ENCODE data around the gene MPZL2. TPM values are rescaled to one million over a fixed set of nuclear protein-coding genes. Genes with fewer than 3 reads are reported as not detected.

MPZL2 gene
- polyA plus RNA-seq, 1 of the 3 experiments (the other 2 are of a cell fraction): 6.2 TPM

DNA sequence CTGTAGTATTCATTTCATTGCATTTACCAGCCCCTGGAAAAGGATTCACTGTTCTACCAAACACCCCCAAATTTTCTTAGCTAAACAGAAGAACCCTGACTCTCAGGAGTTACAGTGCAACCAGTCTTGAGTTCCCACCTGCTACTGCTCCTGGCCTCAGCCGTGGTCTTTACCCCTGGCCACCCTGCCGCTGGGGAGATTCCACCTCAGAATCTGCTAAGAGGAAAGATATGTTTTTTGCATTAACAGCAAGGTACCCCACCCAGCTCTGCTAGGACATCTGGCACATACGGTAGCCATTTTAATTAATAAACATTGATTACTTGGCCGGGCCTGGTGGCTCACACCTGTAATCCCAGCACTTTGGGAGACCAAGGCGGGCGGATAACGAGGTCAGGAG is 48.3 kb downstream of the MPZL2 start:
- no peaks in the 10 kb centered on the region for H3F3A ChIP-seq (replicated peaks; ENCODE audit: insufficient read depth)
- H3K9me3 ChIP-seq: no peaks in the 10 kb centered on the region
- WGBS (ENCODE audit: low lambda C conversion rate): 17% methylated on average over 7 of the region's 7 CpGs
- ChIA-PET CTCF (interaction anchor here (2.5 kb wide), 1 partner anchor 18 kb away, joined by 10 read pairs; no protein-coding TSS in a partner anchor), POLR2A (no interaction called here)
- peaks cover 70% of the 10 kb centered on the region for H3K27me3 ChIP-seq (ENCODE audit: insufficient read depth)
- no peaks in the 10 kb centered on the region for H4K20me1 ChIP-seq (ENCODE audit: insufficient read depth)
- H3K9ac ChIP-seq: no peak overlapping the region
- H3K36me3 ChIP-seq (replicated peaks in 1 of 2; ENCODE audit: control insufficient read depth in 1 of 2, insufficient read depth in 2 of 2, low read length in 1 of 2): no peaks in the 10 kb centered on the region
- no peak overlapping the region for H3K4me3 ChIP-seq (ENCODE audit: low read depth in 2 of 2, low read length in 1 of 2)
- no peak for TF ChIP-seq TCF12 (IDR thresholded peaks at IDR 0.05)
- no peak for TF ChIP-seq FOXJ3 (CRISPR knock-in tag; IDR thresholded peaks at IDR 0.05)
- TF ChIP-seq, protein P1, sequence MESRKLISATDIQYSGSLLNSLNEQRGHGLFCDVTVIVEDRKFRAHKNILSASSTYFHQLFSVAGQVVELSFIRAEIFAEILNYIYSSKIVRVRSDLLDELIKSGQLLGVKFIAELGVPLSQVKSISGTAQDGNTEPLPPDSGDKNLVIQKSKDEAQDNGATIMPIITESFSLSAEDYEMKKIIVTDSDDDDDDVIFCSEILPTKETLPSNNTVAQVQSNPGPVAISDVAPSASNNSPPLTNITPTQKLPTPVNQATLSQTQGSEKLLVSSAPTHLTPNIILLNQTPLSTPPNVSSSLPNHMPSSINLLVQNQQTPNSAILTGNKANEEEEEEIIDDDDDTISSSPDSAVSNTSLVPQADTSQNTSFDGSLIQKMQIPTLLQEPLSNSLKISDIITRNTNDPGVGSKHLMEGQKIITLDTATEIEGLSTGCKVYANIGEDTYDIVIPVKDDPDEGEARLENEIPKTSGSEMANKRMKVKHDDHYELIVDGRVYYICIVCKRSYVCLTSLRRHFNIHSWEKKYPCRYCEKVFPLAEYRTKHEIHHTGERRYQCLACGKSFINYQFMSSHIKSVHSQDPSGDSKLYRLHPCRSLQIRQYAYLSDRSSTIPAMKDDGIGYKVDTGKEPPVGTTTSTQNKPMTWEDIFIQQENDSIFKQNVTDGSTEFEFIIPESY (IDR thresholded peaks at IDR 0.05; ENCODE audit: borderline replicate concordance, low read depth): no peak
- TF ChIP-seq, protein P2, sequence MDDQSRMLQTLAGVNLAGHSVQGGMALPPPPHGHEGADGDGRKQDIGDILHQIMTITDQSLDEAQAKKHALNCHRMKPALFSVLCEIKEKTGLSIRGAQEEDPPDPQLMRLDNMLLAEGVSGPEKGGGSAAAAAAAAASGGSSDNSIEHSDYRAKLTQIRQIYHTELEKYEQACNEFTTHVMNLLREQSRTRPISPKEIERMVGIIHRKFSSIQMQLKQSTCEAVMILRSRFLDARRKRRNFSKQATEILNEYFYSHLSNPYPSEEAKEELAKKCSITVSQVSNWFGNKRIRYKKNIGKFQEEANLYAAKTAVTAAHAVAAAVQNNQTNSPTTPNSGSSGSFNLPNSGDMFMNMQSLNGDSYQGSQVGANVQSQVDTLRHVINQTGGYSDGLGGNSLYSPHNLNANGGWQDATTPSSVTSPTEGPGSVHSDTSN (IDR thresholded peaks at IDR 0.05): no peak
- TF ChIP-seq, protein P3, sequence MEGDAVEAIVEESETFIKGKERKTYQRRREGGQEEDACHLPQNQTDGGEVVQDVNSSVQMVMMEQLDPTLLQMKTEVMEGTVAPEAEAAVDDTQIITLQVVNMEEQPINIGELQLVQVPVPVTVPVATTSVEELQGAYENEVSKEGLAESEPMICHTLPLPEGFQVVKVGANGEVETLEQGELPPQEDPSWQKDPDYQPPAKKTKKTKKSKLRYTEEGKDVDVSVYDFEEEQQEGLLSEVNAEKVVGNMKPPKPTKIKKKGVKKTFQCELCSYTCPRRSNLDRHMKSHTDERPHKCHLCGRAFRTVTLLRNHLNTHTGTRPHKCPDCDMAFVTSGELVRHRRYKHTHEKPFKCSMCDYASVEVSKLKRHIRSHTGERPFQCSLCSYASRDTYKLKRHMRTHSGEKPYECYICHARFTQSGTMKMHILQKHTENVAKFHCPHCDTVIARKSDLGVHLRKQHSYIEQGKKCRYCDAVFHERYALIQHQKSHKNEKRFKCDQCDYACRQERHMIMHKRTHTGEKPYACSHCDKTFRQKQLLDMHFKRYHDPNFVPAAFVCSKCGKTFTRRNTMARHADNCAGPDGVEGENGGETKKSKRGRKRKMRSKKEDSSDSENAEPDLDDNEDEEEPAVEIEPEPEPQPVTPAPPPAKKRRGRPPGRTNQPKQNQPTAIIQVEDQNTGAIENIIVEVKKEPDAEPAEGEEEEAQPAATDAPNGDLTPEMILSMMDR (IDR thresholded peaks at IDR 0.05): no peak
- TF ChIP-seq SIN3A (IDR thresholded peaks at IDR 0.05; ENCODE audit: borderline replicate concordance, low read depth, low read length): no peak
- TF ChIP-seq TEAD4 (IDR thresholded peaks at IDR 0.05; ENCODE audit: borderline replicate concordance, insufficient read depth): no peak
- TF ChIP-seq EP300 (IDR thresholded peaks at IDR 0.05; ENCODE audit: borderline replicate concordance in 1 of 2, low read depth in 1 of 2, low read length in 1 of 2): no peak
- TF ChIP-seq RAD21 (IDR thresholded peaks at IDR 0.05; ENCODE audit: low read length): no peak
- no peak overlapping the region for H3K4me2 ChIP-seq
- H2AFZ ChIP-seq (ENCODE audit: low read depth): no peak overlapping the region
- no peak for DNase-seq
- no peak overlapping the region for H3K27ac ChIP-seq (ENCODE audit: low read depth in 2 of 2, low read length in 1 of 2)
- no peaks in the 10 kb centered on the region for H3K9me2 ChIP-seq
- H3K79me2 ChIP-seq (ENCODE audit: insufficient read depth): no peaks in the 10 kb centered on the region
- H3K4me1 ChIP-seq (ENCODE audit: control insufficient read depth in 1 of 2, insufficient read depth in 2 of 2, low read depth in 1 of 2, low read length in 1 of 2): no peaks in the 10 kb centered on the region

- Histone ChIP-seq H3K4me2 (no peak overlapping the region), H4K20me1 (ENCODE audit: insufficient read depth) (no peaks in the 10 kb centered on the region), H3K9me3 (no peaks in the 10 kb centered on the region), H3K9ac (no peak overlapping the region), H3K79me2 (ENCODE audit: insufficient read depth) (no peaks in the 10 kb centered on the region), H3K9me2 (no peaks in the 10 kb centered on the region), H3K4me1 (ENCODE audit: control insufficient read depth in 1 of 2, insufficient read depth in 2 of 2, low read depth in 1 of 2, low read length in 1 of 2) (no peaks in the 10 kb centered on the region), H3K27me3 (ENCODE audit: insufficient read depth) (peaks cover 71% of the 10 kb centered on the region), H3F3A (replicated peaks; ENCODE audit: insufficient read depth) (no peaks in the 10 kb centered on the region), H2AFZ (ENCODE audit: low read depth) (no peak overlapping the region), H3K27ac (ENCODE audit: low read depth in 2 of 2, low read length in 1 of 2) (no peak overlapping the region), H3K4me3 (ENCODE audit: low read depth in 2 of 2, low read length in 1 of 2) (no peak overlapping the region), H3K36me3 (replicated peaks in 1 of 2; ENCODE audit: control insufficient read depth in 1 of 2, insufficient read depth in 2 of 2, low read length in 1 of 2) (no peaks in the 10 kb centered on the region)
- 4% methylated on average over 3 of the region's 3 CpGs for WGBS (ENCODE audit: low lambda C conversion rate)
- ChIA-PET POLR2A (no interaction called here), CTCF (interaction anchor here (1.1 to 2.5 kb wide), 3 partner anchors 17 to 69 kb away, joined by 3 to 10 read pairs (median 7); no protein-coding TSS in a partner anchor)
- TF ChIP-seq POLR2AphosphoS5 (IDR thresholded peaks at IDR 0.05; ENCODE audit: low read depth, low read length) (no peak), EZH2phosphoT487 (IDR thresholded peaks at IDR 0.05; ENCODE audit: borderline replicate concordance, low read depth) (no peak), JUND (IDR thresholded peaks at IDR 0.05) (no peak), FOSL2 (IDR thresholded peaks at IDR 0.05; ENCODE audit: borderline replicate concordance, low read depth) (no peak)
- TF ChIP-seq, protein P3 (IDR thresholded peaks at IDR 0.05): no peak
- DNase-seq: no peak
These were observed 48.8 kb downstream of the MPZL2 start for GRCh38 chr11:118215262-118215661.

All from SK-N-SH (cell line).